ENCODE measurements around the gene PSKH1.
A peak's percentile ranks its signal among the peaks of the same experiment; 100 is the strongest.

The PSKH1 gene

DNA sequence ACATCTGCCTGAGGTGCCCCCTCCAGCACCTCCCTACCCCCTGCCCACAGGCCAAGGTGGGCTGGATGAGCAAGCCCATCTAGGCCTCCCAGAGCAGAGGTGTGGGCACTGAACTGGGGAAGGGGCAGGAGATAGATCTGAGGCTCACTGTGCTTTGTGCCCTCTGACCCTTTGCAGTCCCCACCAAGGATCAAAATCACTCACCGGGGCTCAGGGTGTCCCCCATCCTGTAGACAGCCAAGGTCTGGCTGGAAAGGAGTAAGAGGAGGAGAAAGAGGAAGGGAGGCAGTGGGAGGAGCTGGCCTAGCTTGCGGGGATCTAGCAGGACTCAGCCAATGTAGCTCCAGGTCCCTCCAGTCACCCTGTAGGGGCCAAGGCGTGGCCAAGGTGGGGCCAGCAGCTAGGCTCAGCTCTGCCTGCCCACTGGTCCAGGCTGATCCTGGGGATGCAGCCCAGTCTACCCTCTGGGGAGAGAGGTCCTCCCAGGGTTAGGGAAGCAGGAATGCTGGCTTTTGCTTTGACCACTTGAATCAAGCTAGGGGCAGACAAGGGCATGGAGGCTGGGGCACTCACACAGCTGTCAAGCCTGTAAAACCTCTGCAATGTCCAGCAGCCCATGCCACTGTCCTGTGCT lies 73.6 kb downstream of the PSKH1 start:
- Histone ChIP-seq H3K9ac (ENCODE audit: low read depth, low read length, poor library complexity, severe bottlenecking) (peak overlapping the region; percentile 35), H3K4me3 (ENCODE audit: low read length, poor library complexity, severe bottlenecking) (no peak overlapping the region), H4K20me1 (ENCODE audit: insufficient read depth, low read length, poor library complexity, severe bottlenecking) (no peaks in the 10 kb centered on the region), H3K27me3 (ENCODE audit: insufficient read depth, low read length, poor library complexity, severe bottlenecking) (no peaks in the 10 kb centered on the region), H3K9me2 (replicated peaks; ENCODE audit: low read depth, low read length) (no peaks in the 10 kb centered on the region), H3K36me3 (ENCODE audit: insufficient read depth, low read length) (no peaks in the 10 kb centered on the region), H3K4me1 (ENCODE audit: insufficient read depth, low read length, poor library complexity, severe bottlenecking) (peaks cover 18% of the 10 kb centered on the region), H3F3A (ENCODE audit: low read depth) (no peaks in the 10 kb centered on the region; the same call in 1 of the 2 replicates), H3K9me3 (ENCODE audit: insufficient read depth, low read depth, low read length) (no peaks in the 10 kb centered on the region), H3K79me2 (ENCODE audit: insufficient read depth, low read length) (no peaks in the 10 kb centered on the region), H2AFZ (ENCODE audit: low read length) (no peak overlapping the region), H3K4me2 (ENCODE audit: low read depth, low read length, poor library complexity, severe bottlenecking) (peak overlapping the region; percentile 65)
- no peak for TF ChIP-seq EZH2phosphoT487 (IDR thresholded peaks at IDR 0.05; ENCODE audit: borderline replicate concordance)
- TF ChIP-seq, protein P1, sequence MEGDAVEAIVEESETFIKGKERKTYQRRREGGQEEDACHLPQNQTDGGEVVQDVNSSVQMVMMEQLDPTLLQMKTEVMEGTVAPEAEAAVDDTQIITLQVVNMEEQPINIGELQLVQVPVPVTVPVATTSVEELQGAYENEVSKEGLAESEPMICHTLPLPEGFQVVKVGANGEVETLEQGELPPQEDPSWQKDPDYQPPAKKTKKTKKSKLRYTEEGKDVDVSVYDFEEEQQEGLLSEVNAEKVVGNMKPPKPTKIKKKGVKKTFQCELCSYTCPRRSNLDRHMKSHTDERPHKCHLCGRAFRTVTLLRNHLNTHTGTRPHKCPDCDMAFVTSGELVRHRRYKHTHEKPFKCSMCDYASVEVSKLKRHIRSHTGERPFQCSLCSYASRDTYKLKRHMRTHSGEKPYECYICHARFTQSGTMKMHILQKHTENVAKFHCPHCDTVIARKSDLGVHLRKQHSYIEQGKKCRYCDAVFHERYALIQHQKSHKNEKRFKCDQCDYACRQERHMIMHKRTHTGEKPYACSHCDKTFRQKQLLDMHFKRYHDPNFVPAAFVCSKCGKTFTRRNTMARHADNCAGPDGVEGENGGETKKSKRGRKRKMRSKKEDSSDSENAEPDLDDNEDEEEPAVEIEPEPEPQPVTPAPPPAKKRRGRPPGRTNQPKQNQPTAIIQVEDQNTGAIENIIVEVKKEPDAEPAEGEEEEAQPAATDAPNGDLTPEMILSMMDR (conservative IDR thresholded peaks at IDR 0.05; ENCODE audit: low read length): no peak

DNA sequence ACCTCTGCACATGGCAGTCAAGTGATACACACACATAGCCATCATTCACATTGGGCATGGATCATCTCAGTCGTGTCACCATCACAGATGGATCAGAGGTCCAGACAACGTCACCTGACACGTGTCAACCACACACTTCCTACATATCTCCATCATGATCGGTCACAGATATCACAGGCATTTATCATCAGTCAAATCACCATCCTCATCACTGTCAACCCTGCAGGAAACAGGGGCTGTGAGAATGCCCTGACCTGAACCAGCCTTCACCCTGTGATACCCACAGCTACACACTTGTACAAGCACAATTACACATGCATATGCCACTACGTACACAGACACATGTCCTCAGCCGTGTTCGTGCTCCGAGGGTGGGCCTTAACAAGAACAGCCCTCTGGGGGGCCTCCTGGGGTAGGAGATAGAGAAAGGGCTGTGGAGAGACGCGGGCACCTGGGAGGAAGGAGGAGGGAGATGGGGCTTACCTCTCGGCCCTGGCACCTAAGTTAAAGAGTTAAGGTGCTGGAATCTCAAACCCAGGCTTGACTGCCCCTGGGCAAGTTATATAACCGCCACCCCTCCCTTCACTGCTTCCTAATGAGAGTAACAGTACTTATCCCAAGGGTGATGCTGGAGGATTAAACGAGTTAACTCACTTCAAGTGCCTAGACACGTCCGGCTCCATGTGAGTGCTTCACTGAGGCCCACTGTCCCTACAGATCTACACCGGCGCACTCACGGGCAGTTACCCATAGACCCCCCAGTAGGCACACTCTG lies 74.3 kb downstream of the PSKH1 start:
- Histone ChIP-seq H3K4me3 (ENCODE audit: low read length, poor library complexity, severe bottlenecking) (peak overlapping the region; percentile 75), H3K9ac (ENCODE audit: low read depth, low read length, poor library complexity, severe bottlenecking) (peak overlapping the region; percentile 54), H3K27me3 (ENCODE audit: insufficient read depth, low read length, poor library complexity, severe bottlenecking) (no peaks in the 10 kb centered on the region), H4K20me1 (ENCODE audit: insufficient read depth, low read length, poor library complexity, severe bottlenecking) (no peaks in the 10 kb centered on the region), H3K9me2 (replicated peaks; ENCODE audit: low read depth, low read length) (no peaks in the 10 kb centered on the region), H3K36me3 (ENCODE audit: insufficient read depth, low read length) (no peaks in the 10 kb centered on the region), H3K79me2 (ENCODE audit: insufficient read depth, low read length) (no peaks in the 10 kb centered on the region), H3K9me3 (ENCODE audit: insufficient read depth, low read depth, low read length) (no peaks in the 10 kb centered on the region), H3F3A (ENCODE audit: low read depth) (no peaks in the 10 kb centered on the region; the same call in 1 of the 2 replicates), H3K4me1 (ENCODE audit: insufficient read depth, low read length, poor library complexity, severe bottlenecking) (peaks cover 18% of the 10 kb centered on the region), H2AFZ (ENCODE audit: low read length) (peak overlapping the region; percentile 80), H3K4me2 (ENCODE audit: low read depth, low read length, poor library complexity, severe bottlenecking) (peak overlapping the region; percentile 65)
- TF ChIP-seq EZH2phosphoT487 (IDR thresholded peaks at IDR 0.05; ENCODE audit: borderline replicate concordance): no peak
- TF ChIP-seq, protein P1 (conservative IDR thresholded peaks at IDR 0.05; ENCODE audit: low read length): no peak

DNA sequence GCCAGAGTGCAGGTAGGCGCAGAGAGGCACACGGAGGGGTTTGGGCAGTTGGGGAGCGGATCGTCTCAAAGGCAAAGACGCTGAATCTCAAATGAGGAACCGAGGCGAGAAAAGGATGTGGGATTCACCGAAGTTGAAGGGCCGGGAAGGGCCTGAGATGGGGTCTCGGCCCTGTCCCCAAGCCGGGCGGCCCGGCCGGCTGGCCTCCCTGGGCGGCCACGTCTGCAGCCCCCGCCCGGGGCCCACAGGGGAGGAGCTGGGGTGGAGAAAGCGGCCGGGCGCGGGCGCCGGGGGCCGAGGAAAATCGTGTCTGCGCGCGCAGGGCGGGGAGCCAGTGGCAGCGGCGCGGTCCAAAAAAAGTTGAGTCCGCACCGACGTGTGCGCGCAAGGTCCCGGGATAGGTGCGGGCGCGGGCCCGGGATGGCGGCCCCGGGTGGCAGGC lies 74.9 kb downstream of the PSKH1 start:
- Histone ChIP-seq H3K4me2 (ENCODE audit: low read depth, low read length, poor library complexity, severe bottlenecking) (peak overlapping the region; percentile 65), H3F3A (ENCODE audit: low read depth) (no peaks in the 10 kb centered on the region; the same call in 1 of the 2 replicates), H3K4me3 (ENCODE audit: low read length, poor library complexity, severe bottlenecking) (peak overlapping the region; percentile 75), H3K9ac (ENCODE audit: low read depth, low read length, poor library complexity, severe bottlenecking) (peak overlapping the region; percentile 54), H2AFZ (ENCODE audit: low read length) (peak overlapping the region; percentile 80), H3K27me3 (ENCODE audit: insufficient read depth, low read length, poor library complexity, severe bottlenecking) (no peaks in the 10 kb centered on the region), H3K36me3 (ENCODE audit: insufficient read depth, low read length) (no peaks in the 10 kb centered on the region), H3K4me1 (ENCODE audit: insufficient read depth, low read length, poor library complexity, severe bottlenecking) (peaks cover 18% of the 10 kb centered on the region), H3K79me2 (ENCODE audit: insufficient read depth, low read length) (no peaks in the 10 kb centered on the region), H3K9me3 (ENCODE audit: insufficient read depth, low read depth, low read length) (no peaks in the 10 kb centered on the region), H4K20me1 (ENCODE audit: insufficient read depth, low read length, poor library complexity, severe bottlenecking) (no peaks in the 10 kb centered on the region), H3K9me2 (replicated peaks; ENCODE audit: low read depth, low read length) (no peaks in the 10 kb centered on the region)
- TF ChIP-seq EZH2phosphoT487 (IDR thresholded peaks at IDR 0.05; ENCODE audit: borderline replicate concordance): no peak
- TF ChIP-seq, protein P1 (conservative IDR thresholded peaks at IDR 0.05; ENCODE audit: low read length): no peak

Data from Loucy (cell line).